Measurements from ENCODE around the gene ZNF662.

ZNF662 gene

GRCh38 chr3:42935472-42935871 lies 29.5 kb downstream of the ZNF662 start:
- no peak for DNase-seq (ENCODE audit: low read depth in 2 of 3, low spot score in 1 of 3)

- DNase-seq (ENCODE audit: low read depth in 2 of 3, low spot score in 1 of 3), result no peak
These were observed 30.4 kb downstream of the ZNF662 start for GRCh38 chr3:42936157-42936981.

GRCh38 chr3:42937334-42937733 lies 31.4 kb downstream of the ZNF662 start:
- DNase-seq (ENCODE audit: low read depth in 2 of 3, low spot score in 1 of 3), result no peak

- no peak for DNase-seq (ENCODE audit: low read depth in 2 of 3, low spot score in 1 of 3)
These were observed 36.8 kb downstream of the ZNF662 start for GRCh38 chr3:42942693-42943092.

- DNase-seq (ENCODE audit: low read depth in 2 of 3, low spot score in 1 of 3), result no peak
These were observed 40.1 kb downstream of the ZNF662 start for GRCh38 chr3:42946050-42946449.

GRCh38 chr3:42957573-42957972 lies 51.6 kb downstream of the ZNF662 start:
- no peak for DNase-seq (ENCODE audit: low read depth in 2 of 3, low spot score in 1 of 3)

GRCh38 chr3:42960282-42960681 lies 54.3 kb downstream of the ZNF662 start:
- no peak for DNase-seq (ENCODE audit: low read depth in 2 of 3, low spot score in 1 of 3)

GRCh38 chr3:42960786-42961185 lies 54.8 kb downstream of the ZNF662 start:
- no peak for DNase-seq (ENCODE audit: low read depth in 2 of 3, low spot score in 1 of 3)

- DNase-seq (ENCODE audit: low read depth in 2 of 3, low spot score in 1 of 3), result peak in 1 of 3 donors; percentile 29
These were observed 55.7 kb downstream of the ZNF662 start for GRCh38 chr3:42961633-42962032.

- DNase-seq (ENCODE audit: low read depth in 2 of 3, low spot score in 1 of 3), result no peak
These were observed 57.3 kb downstream of the ZNF662 start for GRCh38 chr3:42963269-42963668.

GRCh38 chr3:42964266-42964665 lies 58.3 kb downstream of the ZNF662 start:
- no peak for DNase-seq (ENCODE audit: low read depth in 2 of 3, low spot score in 1 of 3)
